ENCODE results near the gene SENP2.
"Not testable (repeated sequence)": the region's sequence is repeated elsewhere in the genome, so short reads cannot be mapped to it uniquely, and the experiment has no call there.

The SENP2 gene

DNA sequence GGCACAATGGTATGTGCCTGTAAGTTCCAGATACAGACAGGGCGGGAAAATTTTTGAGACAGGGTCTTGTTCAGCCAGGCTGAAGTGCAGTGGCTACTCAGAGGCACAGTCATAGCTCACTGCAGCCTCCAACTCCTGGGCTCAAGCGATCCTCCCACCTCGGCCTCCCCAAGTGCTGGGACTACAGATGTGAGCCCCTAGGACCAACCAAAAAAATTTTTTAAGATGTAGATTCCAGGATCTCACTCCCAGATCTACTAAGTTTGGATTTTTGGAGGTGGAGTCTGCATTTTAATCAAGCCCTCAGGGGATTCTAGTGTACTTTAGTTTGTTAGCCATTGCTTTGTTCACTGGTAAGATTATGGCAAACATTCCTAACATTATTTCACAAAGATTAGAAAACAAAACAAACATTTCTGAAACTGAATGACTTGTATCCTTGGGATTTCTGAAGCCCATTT, 36.4 kb upstream of the SENP2 start:
- no peaks in the 10 kb centered on the region for H3K79me2 ChIP-seq (ENCODE audit: control insufficient read depth, insufficient read depth, low read length)
- no peak overlapping the region for H3K4me3 ChIP-seq (ENCODE audit: low read length)
- no peak overlapping the region for H4K5ac ChIP-seq (ENCODE audit: low read length)
- H3K4ac ChIP-seq (ENCODE audit: low read depth, low read length) = no peak overlapping the region
- H2BK120ac ChIP-seq (ENCODE audit: low read depth, low read length) = no peak overlapping the region
- H3K4me1 ChIP-seq (ENCODE audit: control insufficient read depth, low read depth, low read length) = no peaks in the 10 kb centered on the region
- H3K27ac ChIP-seq (ENCODE audit: low read depth, low read length) = no peak overlapping the region
- no peak for DNase-seq
- WGBS (ENCODE audit: extremely low coverage, insufficient coverage, low lambda C conversion rate) = no CpG with 5 or more reads among the region's 3 CpGs
- no peak overlapping the region for H3K18ac ChIP-seq (ENCODE audit: low read length)
- no peak overlapping the region for H3K23ac ChIP-seq (ENCODE audit: low read length)
- no peak overlapping the region for H2AK5ac ChIP-seq (ENCODE audit: low read length)
- H2BK15ac ChIP-seq (replicated peaks; ENCODE audit: low read depth) = no peak overlapping the region
- H3K9ac ChIP-seq (ENCODE audit: low read length) = no peak overlapping the region
- no peak overlapping the region for H3K4me2 ChIP-seq (ENCODE audit: low read length)
- no peak overlapping the region for H2BK5ac ChIP-seq (ENCODE audit: low read length)
- no peaks in the 10 kb centered on the region for H3K79me1 ChIP-seq (ENCODE audit: low read length)
- no peak overlapping the region for H3K56ac ChIP-seq (ENCODE audit: low read length)
- no peaks in the 10 kb centered on the region for H3K27me3 ChIP-seq (ENCODE audit: insufficient read depth, low read length, poor library complexity)
- no peaks in the 10 kb centered on the region for H3K36me3 ChIP-seq (ENCODE audit: control insufficient read depth, insufficient read depth, low read length)
- H4K8ac ChIP-seq (ENCODE audit: low read depth, low read length) = no peak overlapping the region

DNA sequence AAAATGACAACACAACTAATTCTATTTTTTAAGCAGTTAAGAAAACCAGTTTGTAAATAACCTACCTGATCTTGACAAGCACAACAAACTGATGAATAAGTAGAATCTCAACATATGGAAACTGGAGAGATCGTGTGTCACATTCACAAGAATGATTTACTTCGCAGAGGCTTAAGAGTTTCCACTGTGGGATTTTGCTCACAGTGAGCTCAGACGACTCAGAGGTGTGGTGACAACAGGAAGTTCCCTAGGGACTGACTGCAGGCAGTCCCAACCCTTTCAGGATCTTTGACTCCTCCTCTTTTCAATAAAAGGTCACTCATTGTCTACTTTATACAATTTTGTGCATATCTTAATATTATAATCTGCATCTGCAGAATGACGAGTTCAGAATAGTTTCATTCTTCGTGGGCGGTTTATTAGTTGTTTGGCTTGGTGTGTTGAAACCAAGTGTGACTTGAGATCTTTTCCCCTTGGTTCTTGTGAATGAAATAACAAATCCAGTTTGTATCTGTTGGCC, 33.7 kb upstream of the SENP2 start, which contains the start of gene LIPH:
LIPH (minus strand) TSS at position 231 of the 520 bp plus-strand sequence; CDS start at position 114, 117 bp downstream.
- no peaks in the 10 kb centered on the region for H3K27me3 ChIP-seq (ENCODE audit: insufficient read depth, low read length, poor library complexity)
- WGBS (ENCODE audit: extremely low coverage, insufficient coverage, low lambda C conversion rate) = no CpG with 5 or more reads among the region's 6 CpGs
- H2BK5ac ChIP-seq (ENCODE audit: low read length) = no peak within 1 kb of the TSS
- no peak within 1 kb of the TSS for H3K9ac ChIP-seq (ENCODE audit: low read length)
- no peaks in the 10 kb centered on the region for H3K79me1 ChIP-seq (ENCODE audit: low read length)
- DNase-seq = peak; percentile 75
- no peak within 1 kb of the TSS for H3K4me2 ChIP-seq (ENCODE audit: low read length)
- H3K4ac ChIP-seq (ENCODE audit: low read depth, low read length) = peak within 1 kb of the TSS; percentile 4
- no peak within 1 kb of the TSS for H3K23ac ChIP-seq (ENCODE audit: low read length)
- no peak within 1 kb of the TSS for H3K4me3 ChIP-seq (ENCODE audit: low read length)
- no peak within 1 kb of the TSS for H3K27ac ChIP-seq (ENCODE audit: low read depth, low read length)
- no peak within 1 kb of the TSS for H4K5ac ChIP-seq (ENCODE audit: low read length)
- no peak within 1 kb of the TSS for H2BK120ac ChIP-seq (ENCODE audit: low read depth, low read length)
- no peak within 1 kb of the TSS for H3K18ac ChIP-seq (ENCODE audit: low read length)
- no peaks in the 10 kb centered on the region for H3K4me1 ChIP-seq (ENCODE audit: control insufficient read depth, low read depth, low read length)
- no peak within 1 kb of the TSS for H2AK5ac ChIP-seq (ENCODE audit: low read length)
- H3K79me2 ChIP-seq (ENCODE audit: control insufficient read depth, insufficient read depth, low read length) = no peaks in the 10 kb centered on the region
- no peak within 1 kb of the TSS for H3K56ac ChIP-seq (ENCODE audit: low read length)
- no peak within 1 kb of the TSS for H2BK15ac ChIP-seq (replicated peaks; ENCODE audit: low read depth)
- H3K36me3 ChIP-seq (ENCODE audit: control insufficient read depth, insufficient read depth, low read length) = no peaks in the 10 kb centered on the region
- no peak within 1 kb of the TSS for H4K8ac ChIP-seq (ENCODE audit: low read depth, low read length)

GRCh38 chr3:185555101-185555501, 31.0 kb upstream of the SENP2 start:
- Histone ChIP-seq H3K4me2 (ENCODE audit: low read length) (no peak overlapping the region), H2BK5ac (ENCODE audit: low read length) (no peak overlapping the region), H3K79me1 (ENCODE audit: low read length) (no peaks in the 10 kb centered on the region), H2BK15ac (replicated peaks; ENCODE audit: low read depth) (no peak overlapping the region), H3K27me3 (ENCODE audit: insufficient read depth, low read length, poor library complexity) (no peaks in the 10 kb centered on the region), H3K23ac (ENCODE audit: low read length) (no peak overlapping the region), H2BK120ac (ENCODE audit: low read depth, low read length) (no peak overlapping the region), H2AK5ac (ENCODE audit: low read length) (no peak overlapping the region), H3K4me3 (ENCODE audit: low read length) (no peak overlapping the region), H4K5ac (ENCODE audit: low read length) (no peak overlapping the region), H3K9ac (ENCODE audit: low read length) (no peak overlapping the region), H3K18ac (ENCODE audit: low read length) (no peak overlapping the region), H3K79me2 (ENCODE audit: control insufficient read depth, insufficient read depth, low read length) (no peaks in the 10 kb centered on the region), H3K4me1 (ENCODE audit: control insufficient read depth, low read depth, low read length) (no peaks in the 10 kb centered on the region), H3K27ac (ENCODE audit: low read depth, low read length) (no peak overlapping the region), H3K36me3 (ENCODE audit: control insufficient read depth, insufficient read depth, low read length) (no peaks in the 10 kb centered on the region), H3K56ac (ENCODE audit: low read length) (no peak overlapping the region), H3K4ac (ENCODE audit: low read depth, low read length) (no peak overlapping the region), H4K8ac (ENCODE audit: low read depth, low read length) (no peak overlapping the region)
- WGBS (ENCODE audit: extremely low coverage, insufficient coverage, low lambda C conversion rate) = no CpG with 5 or more reads among the region's 4 CpGs
- DNase-seq = no peak

GRCh38 chr3:185555860-185556347, 30.2 kb upstream of the SENP2 start:
- Histone ChIP-seq H3K27me3 (ENCODE audit: insufficient read depth, low read length, poor library complexity) (no peaks in the 10 kb centered on the region), H3K18ac (ENCODE audit: low read length) (no peak overlapping the region), H2BK120ac (ENCODE audit: low read depth, low read length) (no peak overlapping the region), H4K8ac (ENCODE audit: low read depth, low read length) (no peak overlapping the region), H3K4ac (ENCODE audit: low read depth, low read length) (no peak overlapping the region), H3K9ac (ENCODE audit: low read length) (no peak overlapping the region), H2BK5ac (ENCODE audit: low read length) (no peak overlapping the region), H2BK15ac (replicated peaks; ENCODE audit: low read depth) (no peak overlapping the region), H3K4me3 (ENCODE audit: low read length) (no peak overlapping the region), H3K4me1 (ENCODE audit: control insufficient read depth, low read depth, low read length) (no peaks in the 10 kb centered on the region), H3K79me1 (ENCODE audit: low read length) (no peaks in the 10 kb centered on the region), H3K23ac (ENCODE audit: low read length) (no peak overlapping the region), H2AK5ac (ENCODE audit: low read length) (no peak overlapping the region), H3K36me3 (ENCODE audit: control insufficient read depth, insufficient read depth, low read length) (no peaks in the 10 kb centered on the region), H3K27ac (ENCODE audit: low read depth, low read length) (no peak overlapping the region), H4K5ac (ENCODE audit: low read length) (no peak overlapping the region), H3K4me2 (ENCODE audit: low read length) (no peak overlapping the region), H3K56ac (ENCODE audit: low read length) (no peak overlapping the region), H3K79me2 (ENCODE audit: control insufficient read depth, insufficient read depth, low read length) (no peaks in the 10 kb centered on the region)
- no peak for DNase-seq
- no CpG with 5 or more reads among the region's 1 CpG for WGBS (ENCODE audit: extremely low coverage, insufficient coverage, low lambda C conversion rate)

- H3K9ac ChIP-seq (ENCODE audit: low read length); H3K23ac ChIP-seq (ENCODE audit: low read length); H2BK5ac ChIP-seq (ENCODE audit: low read length); H3K18ac ChIP-seq (ENCODE audit: low read length); H3K4me2 ChIP-seq (ENCODE audit: low read length); H3K56ac ChIP-seq (ENCODE audit: low read length); H3K4me3 ChIP-seq (ENCODE audit: low read length); H4K8ac ChIP-seq (ENCODE audit: low read depth, low read length); H3K27me3 ChIP-seq (ENCODE audit: insufficient read depth, low read length, poor library complexity); H2BK15ac ChIP-seq (replicated peaks; ENCODE audit: low read depth); H3K4me1 ChIP-seq (ENCODE audit: control insufficient read depth, low read depth, low read length); H2AK5ac ChIP-seq (ENCODE audit: low read length); H3K4ac ChIP-seq (ENCODE audit: low read depth, low read length); H3K79me1 ChIP-seq (ENCODE audit: low read length); DNase-seq; H2BK120ac ChIP-seq (ENCODE audit: low read depth, low read length); H3K27ac ChIP-seq (ENCODE audit: low read depth, low read length); H3K79me2 ChIP-seq (ENCODE audit: control insufficient read depth, insufficient read depth, low read length); H3K36me3 ChIP-seq (ENCODE audit: control insufficient read depth, insufficient read depth, low read length); H4K5ac ChIP-seq (ENCODE audit: low read length): not testable (repeated sequence)
- no CpG with 5 or more reads among the region's 6 CpGs for WGBS (ENCODE audit: extremely low coverage, insufficient coverage, low lambda C conversion rate)
Observed at GRCh38 chr3:185556640-185557039, 29.5 kb upstream of the SENP2 start.

DNA sequence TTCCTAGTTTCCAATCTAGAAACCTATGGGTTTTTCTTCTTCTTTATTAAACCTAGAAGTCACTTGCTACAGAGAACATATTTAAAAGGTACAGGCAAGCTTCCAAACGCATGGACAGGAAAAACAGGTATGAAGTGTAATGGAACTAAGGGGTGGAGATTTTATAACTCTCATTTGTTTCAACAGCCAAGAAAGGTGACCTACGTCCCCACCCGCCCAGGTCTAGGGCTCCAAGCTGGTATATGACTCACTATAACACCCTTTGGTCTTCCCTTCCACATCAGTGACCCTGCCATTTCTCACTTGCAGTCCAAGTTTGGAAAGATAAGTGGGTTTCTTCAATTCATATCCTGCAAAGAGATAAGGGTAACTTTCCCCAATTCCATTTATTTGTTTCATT, 27.7 kb upstream of the SENP2 start:
- no peaks in the 10 kb centered on the region for H3K27me3 ChIP-seq (ENCODE audit: insufficient read depth, low read length, poor library complexity)
- no peak overlapping the region for H3K4me3 ChIP-seq (ENCODE audit: low read length)
- H3K56ac ChIP-seq (ENCODE audit: low read length) = no peak overlapping the region
- H2BK15ac ChIP-seq (replicated peaks; ENCODE audit: low read depth) = no peak overlapping the region
- H3K9ac ChIP-seq (ENCODE audit: low read length) = no peak overlapping the region
- H2BK5ac ChIP-seq (ENCODE audit: low read length) = no peak overlapping the region
- H3K36me3 ChIP-seq (ENCODE audit: control insufficient read depth, insufficient read depth, low read length) = no peaks in the 10 kb centered on the region
- H3K18ac ChIP-seq (ENCODE audit: low read length) = no peak overlapping the region
- no peak overlapping the region for H3K27ac ChIP-seq (ENCODE audit: low read depth, low read length)
- WGBS (ENCODE audit: extremely low coverage, insufficient coverage, low lambda C conversion rate) = no CpG with 5 or more reads among the region's 3 CpGs
- H3K23ac ChIP-seq (ENCODE audit: low read length) = no peak overlapping the region
- no peak overlapping the region for H2BK120ac ChIP-seq (ENCODE audit: low read depth, low read length)
- no peak overlapping the region for H3K4ac ChIP-seq (ENCODE audit: low read depth, low read length)
- no peaks in the 10 kb centered on the region for H3K4me1 ChIP-seq (ENCODE audit: control insufficient read depth, low read depth, low read length)
- H3K79me2 ChIP-seq (ENCODE audit: control insufficient read depth, insufficient read depth, low read length) = no peaks in the 10 kb centered on the region
- no peak overlapping the region for H4K5ac ChIP-seq (ENCODE audit: low read length)
- no peaks in the 10 kb centered on the region for H3K79me1 ChIP-seq (ENCODE audit: low read length)
- DNase-seq = no peak
- no peak overlapping the region for H3K4me2 ChIP-seq (ENCODE audit: low read length)
- no peak overlapping the region for H2AK5ac ChIP-seq (ENCODE audit: low read length)
- no peak overlapping the region for H4K8ac ChIP-seq (ENCODE audit: low read depth, low read length)

All from mesendoderm (in vitro differentiated cells).